Fibroblast of pulmonary artery (primary cell): Measurements from ENCODE around the gene CNST.
"Not testable (repeated sequence)": the region's sequence is repeated elsewhere in the genome, so short reads cannot be mapped to it uniquely, and the experiment has no call there.

Experiments used
- DNase-seq: peaks from one replicate; pipeline ENCODE4 v3.0.0-alpha.2; 2010; ENCODE audit warnings: low read depth
- H3K4me3 ChIP-seq: replicated peaks from 2 replicates; pipeline ENCODE4 v1.5.1; 2011; ENCODE audit warnings: low read depth, mild to moderate bottlenecking, control low read depth, low read length, moderate library complexity
- CTCF ChIP-seq: IDR thresholded peaks from 2 replicates; pipeline ENCODE4 v1.5.1; 2011; ENCODE audit warnings: mild to moderate bottlenecking, control low read depth, low read length, inconsistent platforms; ENCODE audit errors: missing control alignments

Gene CNST

GRCh38 chr1:246602194-246602593, 35.9 kb downstream of the CNST start:
- no peak overlapping the region for H3K4me3 ChIP-seq
- TF ChIP-seq CTCF = no peak
- no peak for DNase-seq

GRCh38 chr1:246605231-246605630, 39.0 kb downstream of the CNST start:
- H3K4me3 ChIP-seq, DNase-seq: not testable (repeated sequence)

- TF ChIP-seq CTCF = no peak
- no peak overlapping the region for H3K4me3 ChIP-seq
- DNase-seq = no peak
Measured at GRCh38 chr1:246607462-246607861, 41.2 kb downstream of the CNST start.

- peak; percentile 97 for DNase-seq
- peak; percentile 49 for TF ChIP-seq CTCF
Measured at GRCh38 chr1:246608616-246609376, 42.5 kb downstream of the CNST start.

GRCh38 chr1:246609632-246610031, 43.4 kb downstream of the CNST start:
- TF ChIP-seq CTCF = no peak
- no peak overlapping the region for H3K4me3 ChIP-seq
- DNase-seq = peak; percentile 17

More at GRCh38 chr1:246608616-246609376, 42.5 kb downstream of the CNST start:
- H3K4me3 ChIP-seq = no peak overlapping the region

- no peak for DNase-seq
- no peak overlapping the region for H3K4me3 ChIP-seq
- no peak for TF ChIP-seq CTCF
Measured at GRCh38 chr1:246613096-246613758, 47.0 kb downstream of the CNST start.

GRCh38 chr1:246617156-246617555, 50.9 kb downstream of the CNST start:
- no peak overlapping the region for H3K4me3 ChIP-seq
- DNase-seq = no peak
- no peak for TF ChIP-seq CTCF
